Lung (tissue), 12 donors: ENCODE measurements around the gene DDX39B. TPM values are rescaled to one million over a fixed set of nuclear protein-coding genes. Genes with fewer than 3 reads are reported as not detected.

Source experiments
- ATAC-seq: fragments of 200-7000 bp; cut with Tn5 transposase; one replicate; pipeline ENCODE4 v1.9.1; 2020; ENCODE audit warnings: moderate number of reproducible peaks; ENCODE audit not compliant: insufficient read depth, low FRiP score
- DNase-seq, 3 donors: peaks; one replicate each; pipeline ENCODE4 v3.0.0-alpha.2; 2013 to 2017
- H3K27ac ChIP-seq, 2 donors: one replicate each; pipeline ENCODE4 v1.5.1; 2013; ENCODE audit warnings: mild to moderate bottlenecking in 2 of 2, moderate library complexity in 2 of 2, control low read depth in 1 of 2, inconsistent platforms in 1 of 2, low read depth in 1 of 2, low read length in 1 of 2
- H3K27me3 ChIP-seq, 3 donors: one replicate each; pipeline ENCODE4 v1.5.1; 2013; ENCODE audit warnings: low read length in 2 of 3; ENCODE audit not compliant: control insufficient read depth in 3 of 3, insufficient read depth in 3 of 3
- H3K36me3 ChIP-seq, 4 donors: one replicate each; pipeline ENCODE4 v1.5.1; 2013; ENCODE audit warnings: low read length in 4 of 4, mild to moderate bottlenecking in 1 of 4, moderate library complexity in 1 of 4; ENCODE audit not compliant: control insufficient read depth in 4 of 4, insufficient read depth in 4 of 4
- H3K4me1 ChIP-seq, 5 donors: one replicate each; pipeline ENCODE4 v1.5.1; 2013; ENCODE audit warnings: low read length in 5 of 5, mild to moderate bottlenecking in 2 of 5, moderate library complexity in 1 of 5; ENCODE audit not compliant: control insufficient read depth in 5 of 5, insufficient read depth in 5 of 5
- H3K4me3 ChIP-seq: one replicate; pipeline ENCODE4 v1.5.1; 2013; ENCODE audit warnings: mild to moderate bottlenecking, control low read depth, moderate library complexity
- H3K9ac ChIP-seq, 2 donors: one replicate each; pipeline ENCODE4 v1.5.1; 2013; ENCODE audit warnings: low read length in 2 of 2, control low read depth in 1 of 2; ENCODE audit not compliant: insufficient read depth in 1 of 2
- H3K9me3 ChIP-seq, 4 donors: one replicate each; pipeline ENCODE4 v1.5.1; 2013; ENCODE audit warnings: low read length in 3 of 4, mild to moderate bottlenecking in 1 of 4, moderate library complexity in 1 of 4; ENCODE audit not compliant: control insufficient read depth in 4 of 4, insufficient read depth in 3 of 4
- WGBS, 2 donors: extraction: QIAGEN DNeasy Blood & Tissue Kit; methylation state at CpG; one replicate each; pipeline ENCODE4 v1.1.7; 2013; 5-methylcytosine and 5-hydroxymethylcytosine counted together
- polyA plus RNA-seq, 2 donors: library from polyadenylated mRNA; stranded (reverse); fragments of 200-250 nt; gene quantifications; one replicate each; pipeline ENCODE4 v1.2.1, GENCODE V29; 2013
- total RNA-seq, 2 donors: library from RNA; depleted of rRNA in 1 of 2; stranded (reverse); fragments of >200 nt in 1 of 2; gene quantifications; one replicate each; pipeline ENCODE4 v1.2.1, GENCODE V29; 2014 to 2021
- TF ChIP-seq, protein P1 (sequence below): IDR thresholded peaks from 2 replicates; pipeline ENCODE4 v1.5.1; 2012; ENCODE audit warnings: mild to moderate bottlenecking; ENCODE audit errors: control extremely low read depth, extremely low read depth
- donor health status: control.
- donor health status: control.
- donor health status: Bipolar disorder and iron deficiency.
- donor health status: healthy.
- donor health status: DM: yes; HTN: yes; CAD: no.

DDX39B gene
- total and polyA plus RNA-seq, 4 donors: 316 to 418 (median 336) TPM

DNA sequence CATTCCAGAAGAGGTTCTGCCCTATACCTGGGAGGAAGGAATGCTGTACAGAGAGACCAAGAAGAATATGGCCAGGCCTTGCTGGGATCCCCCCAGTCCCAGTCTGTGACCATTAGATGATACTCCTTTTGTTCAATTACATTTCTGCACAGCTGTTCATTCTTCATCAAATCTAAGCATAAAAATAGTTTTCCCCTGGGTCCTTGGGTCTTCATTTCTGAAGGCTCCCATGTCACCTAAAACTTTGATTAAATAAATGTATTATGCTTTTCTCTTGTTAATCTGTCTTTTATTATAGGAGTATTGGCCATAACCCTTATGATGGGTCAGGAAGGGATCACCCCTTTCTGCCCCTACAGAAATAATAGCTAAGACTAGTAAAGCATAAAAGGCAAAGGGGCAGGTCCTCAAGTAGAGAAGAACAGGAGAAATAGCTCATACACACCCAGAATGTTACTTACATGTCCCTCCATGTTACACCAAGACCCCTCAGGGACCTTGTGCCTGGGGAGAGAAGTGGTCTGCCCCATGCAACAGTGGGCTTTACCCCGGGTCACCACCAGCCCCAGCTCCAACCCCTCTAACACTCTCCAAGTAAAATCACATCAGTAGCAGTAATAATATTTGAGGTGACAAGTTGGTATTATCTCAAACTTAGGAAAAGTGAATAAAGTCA lies 28.2 kb upstream of the DDX39B start:
- ATAC-seq: no peak
- TF ChIP-seq, protein P1, sequence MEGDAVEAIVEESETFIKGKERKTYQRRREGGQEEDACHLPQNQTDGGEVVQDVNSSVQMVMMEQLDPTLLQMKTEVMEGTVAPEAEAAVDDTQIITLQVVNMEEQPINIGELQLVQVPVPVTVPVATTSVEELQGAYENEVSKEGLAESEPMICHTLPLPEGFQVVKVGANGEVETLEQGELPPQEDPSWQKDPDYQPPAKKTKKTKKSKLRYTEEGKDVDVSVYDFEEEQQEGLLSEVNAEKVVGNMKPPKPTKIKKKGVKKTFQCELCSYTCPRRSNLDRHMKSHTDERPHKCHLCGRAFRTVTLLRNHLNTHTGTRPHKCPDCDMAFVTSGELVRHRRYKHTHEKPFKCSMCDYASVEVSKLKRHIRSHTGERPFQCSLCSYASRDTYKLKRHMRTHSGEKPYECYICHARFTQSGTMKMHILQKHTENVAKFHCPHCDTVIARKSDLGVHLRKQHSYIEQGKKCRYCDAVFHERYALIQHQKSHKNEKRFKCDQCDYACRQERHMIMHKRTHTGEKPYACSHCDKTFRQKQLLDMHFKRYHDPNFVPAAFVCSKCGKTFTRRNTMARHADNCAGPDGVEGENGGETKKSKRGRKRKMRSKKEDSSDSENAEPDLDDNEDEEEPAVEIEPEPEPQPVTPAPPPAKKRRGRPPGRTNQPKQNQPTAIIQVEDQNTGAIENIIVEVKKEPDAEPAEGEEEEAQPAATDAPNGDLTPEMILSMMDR: no peak
- H3K27ac ChIP-seq: no peak overlapping the region
- H3K4me1 ChIP-seq: no peaks in the 10 kb centered on the region
- H3K9me3 ChIP-seq: no peaks in the 10 kb centered on the region
- H3K27me3 ChIP-seq: peaks cover 0 to 9% (median 0%) of the 10 kb centered on the region in 3 donors
- DNase-seq: no peak
- 79 to 82% methylated on average over 1 of the region's 1 CpG for WGBS, 2 donors
- no peak overlapping the region for H3K4me3 ChIP-seq
- no peak overlapping the region for H3K9ac ChIP-seq
- no peaks in the 10 kb centered on the region for H3K36me3 ChIP-seq

DNA sequence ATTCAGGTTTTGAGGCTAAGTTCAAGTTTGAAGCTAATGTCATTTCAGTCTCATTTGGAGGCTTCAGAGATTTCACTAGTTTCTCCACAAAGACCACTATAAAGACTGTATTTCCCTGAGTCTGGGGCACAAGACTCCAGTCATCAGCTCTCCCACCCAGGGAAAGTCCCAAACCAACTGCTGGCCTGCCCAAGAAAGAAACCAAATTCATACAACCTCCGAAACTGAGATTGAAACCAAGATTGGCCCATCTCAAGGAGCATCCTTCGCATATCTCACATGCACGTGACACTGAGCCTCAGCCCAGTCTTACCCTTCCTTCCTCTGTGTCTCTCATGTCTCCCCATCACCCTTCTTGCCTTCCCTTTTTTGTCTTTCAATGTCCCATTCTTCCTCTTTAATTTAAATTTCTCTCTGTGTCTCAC lies 26.7 kb upstream of the DDX39B start:
- H3K27ac ChIP-seq: no peak overlapping the region
- TF ChIP-seq, protein P1: no peak
- DNase-seq: no peak
- 7 to 53% methylated on average over 3 of the region's 3 CpGs for WGBS, 2 donors
- H3K27me3 ChIP-seq: peaks cover 0 to 9% (median 0%) of the 10 kb centered on the region in 3 donors
- no peaks in the 10 kb centered on the region for H3K9me3 ChIP-seq
- ATAC-seq: peak; percentile 66
- no peak overlapping the region for H3K9ac ChIP-seq
- H3K4me1 ChIP-seq: no peaks in the 10 kb centered on the region
- no peak overlapping the region for H3K4me3 ChIP-seq
- H3K36me3 ChIP-seq: no peaks in the 10 kb centered on the region

DNA sequence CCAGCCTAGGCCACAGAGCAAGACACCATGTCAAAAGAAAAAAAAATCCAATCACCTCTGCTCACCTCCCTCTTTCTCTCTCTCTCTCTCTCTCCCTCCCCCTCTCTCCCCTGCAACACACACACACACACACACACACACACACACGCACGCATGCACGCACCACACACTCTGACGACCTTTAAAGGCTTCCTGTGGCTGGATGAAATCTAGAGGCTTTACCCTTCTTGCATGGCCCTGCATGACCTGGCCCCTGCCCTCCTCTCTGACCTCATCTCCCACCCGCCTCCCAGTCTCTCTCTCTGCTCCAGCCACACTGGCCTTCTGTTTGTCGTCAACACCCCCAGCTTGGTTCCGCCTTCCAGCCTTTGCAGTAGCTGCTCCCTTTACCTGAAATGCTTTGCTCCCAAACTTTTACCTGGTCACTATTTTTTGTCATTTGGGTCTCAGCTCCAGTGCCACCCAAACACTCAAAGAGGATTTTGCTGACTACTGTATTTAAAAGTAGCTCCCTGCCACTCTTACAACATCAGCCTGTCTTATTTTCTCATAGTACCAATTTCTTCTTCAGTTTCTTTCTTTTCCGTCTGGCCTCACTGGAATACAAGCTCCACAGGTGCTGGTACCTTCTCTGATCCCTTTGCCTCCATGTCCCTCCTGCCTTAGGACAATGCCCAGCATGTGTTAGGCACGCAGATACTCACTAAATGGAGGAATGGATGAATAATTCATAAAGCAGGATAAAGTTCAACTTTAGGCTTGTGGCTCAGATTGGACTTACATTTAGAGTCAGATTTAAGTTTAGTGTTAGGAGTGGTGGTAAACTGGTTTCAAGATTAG lies 25.9 kb upstream of the DDX39B start:
- H3K4me1 ChIP-seq: no peaks in the 10 kb centered on the region
- TF ChIP-seq, protein P1: no peak
- DNase-seq (no peak), ATAC-seq (no peak)
- H3K9me3 ChIP-seq: no peaks in the 10 kb centered on the region
- no peaks in the 10 kb centered on the region for H3K36me3 ChIP-seq
- WGBS, 2 donors: 48 to 58% methylated on average over 8 to 9 of the region's 9 CpGs
- H3K27me3 ChIP-seq: peaks cover 0 to 9% (median 0%) of the 10 kb centered on the region in 3 donors
- H3K27ac ChIP-seq: no peak overlapping the region
- H3K9ac ChIP-seq: no peak overlapping the region
- no peak overlapping the region for H3K4me3 ChIP-seq
